Measurements from ENCODE around the gene PRDM16.

DNA sequence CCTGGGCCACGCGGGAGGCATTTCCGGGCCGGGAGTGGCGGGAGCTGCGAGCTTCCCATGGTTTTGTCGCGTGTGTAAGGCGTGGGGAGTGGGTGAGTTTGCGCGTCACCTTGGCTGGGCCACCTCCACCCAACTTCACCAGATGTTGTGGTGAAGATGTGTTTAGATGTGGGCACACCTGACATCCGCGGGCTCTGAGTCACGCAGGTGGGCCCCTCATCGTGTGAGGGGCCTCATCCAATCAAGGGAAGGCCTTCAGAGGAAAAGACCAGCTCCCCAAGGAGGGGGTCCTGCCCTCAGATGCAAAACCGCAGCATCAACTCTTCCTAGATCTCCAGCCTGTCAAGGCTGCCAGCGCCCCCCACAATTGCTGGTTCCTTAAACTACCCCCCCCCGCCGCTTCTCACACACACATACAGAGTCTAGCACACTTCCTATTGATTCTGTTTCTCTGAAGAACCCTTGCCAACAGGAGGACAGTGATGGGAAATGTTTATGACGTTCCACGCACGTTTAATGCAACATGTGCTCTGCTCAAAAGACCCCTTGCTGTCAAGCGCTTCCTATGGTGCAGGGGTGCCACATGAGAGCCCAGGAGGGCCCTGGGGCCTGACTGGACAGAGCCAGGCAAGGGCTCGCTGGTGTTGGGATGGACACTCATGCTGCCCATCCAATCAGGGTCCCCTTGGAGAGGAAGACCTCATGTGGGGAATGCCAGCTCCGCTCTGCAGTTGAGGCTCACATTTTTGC, 35.8 kb upstream of the PRDM16 start:
- no peak for TF ChIP-seq POLR2A (IDR thresholded peaks at IDR 0.05)
- TF ChIP-seq, protein P1, sequence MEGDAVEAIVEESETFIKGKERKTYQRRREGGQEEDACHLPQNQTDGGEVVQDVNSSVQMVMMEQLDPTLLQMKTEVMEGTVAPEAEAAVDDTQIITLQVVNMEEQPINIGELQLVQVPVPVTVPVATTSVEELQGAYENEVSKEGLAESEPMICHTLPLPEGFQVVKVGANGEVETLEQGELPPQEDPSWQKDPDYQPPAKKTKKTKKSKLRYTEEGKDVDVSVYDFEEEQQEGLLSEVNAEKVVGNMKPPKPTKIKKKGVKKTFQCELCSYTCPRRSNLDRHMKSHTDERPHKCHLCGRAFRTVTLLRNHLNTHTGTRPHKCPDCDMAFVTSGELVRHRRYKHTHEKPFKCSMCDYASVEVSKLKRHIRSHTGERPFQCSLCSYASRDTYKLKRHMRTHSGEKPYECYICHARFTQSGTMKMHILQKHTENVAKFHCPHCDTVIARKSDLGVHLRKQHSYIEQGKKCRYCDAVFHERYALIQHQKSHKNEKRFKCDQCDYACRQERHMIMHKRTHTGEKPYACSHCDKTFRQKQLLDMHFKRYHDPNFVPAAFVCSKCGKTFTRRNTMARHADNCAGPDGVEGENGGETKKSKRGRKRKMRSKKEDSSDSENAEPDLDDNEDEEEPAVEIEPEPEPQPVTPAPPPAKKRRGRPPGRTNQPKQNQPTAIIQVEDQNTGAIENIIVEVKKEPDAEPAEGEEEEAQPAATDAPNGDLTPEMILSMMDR (IDR thresholded peaks at IDR 0.05), result no peak
